Measurements from ENCODE around the gene SNX10. TPM values are rescaled to one million over a fixed set of nuclear protein-coding genes. Genes with fewer than 3 reads are reported as not detected.

The SNX10 gene
- polyA plus RNA-seq, 1 experiment: not detected

DNA sequence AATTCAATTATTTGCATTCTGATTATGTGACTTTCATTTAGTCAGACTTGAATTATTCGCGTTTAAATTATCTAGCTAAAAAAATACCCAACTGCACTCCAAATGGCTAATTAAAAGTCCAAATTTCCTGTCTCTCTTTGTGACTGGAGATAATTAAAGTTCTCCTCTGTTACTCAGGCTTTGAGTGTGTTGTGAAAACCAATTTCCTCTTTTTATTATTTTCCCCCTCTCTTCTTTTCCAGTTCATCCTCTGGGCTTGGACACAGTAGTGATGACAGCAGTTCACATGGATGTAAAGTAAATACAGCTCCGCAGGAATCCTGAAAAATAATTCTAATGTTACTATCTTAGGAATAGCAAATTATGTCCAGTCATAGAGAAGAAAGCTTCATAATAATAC, 80.6 kb downstream of the SNX10 start:
- CTCF ChIA-PET: interaction anchor here (0.5 to 8.2 kb wide), 12 partner anchors 10 to 807 kb away, joined by 3 to 179 read pairs (median 6); partner anchors contain the start of gene HOXA5
- DNase-seq (ENCODE audit: low read depth, low spot score): no peak
- H3K9me3 ChIP-seq (ENCODE audit: control insufficient read depth, insufficient read depth, low read length): peaks cover 3% of the 10 kb centered on the region; the same call in 1 of the 2 replicates
- TF ChIP-seq CTCF (IDR thresholded peaks at IDR 0.05; ENCODE audit: low read depth, low read length): no peak
- H3K4me3 ChIP-seq (ENCODE audit: low read depth, low read length): no peak overlapping the region
- peaks cover 24% of the 10 kb centered on the region for H3K27me3 ChIP-seq (ENCODE audit: control insufficient read depth, insufficient read depth, low read length)
- H3K27ac ChIP-seq (ENCODE audit: low read depth, low read length): no peak overlapping the region
- POLR2A ChIA-PET: no interaction called here

GRCh38 chr7:26372704-26373103, 81.0 kb downstream of the SNX10 start:
- H3K27ac ChIP-seq (ENCODE audit: low read depth, low read length): no peak overlapping the region
- peaks cover 3% of the 10 kb centered on the region; the same call in 1 of the 2 replicates for H3K9me3 ChIP-seq (ENCODE audit: control insufficient read depth, insufficient read depth, low read length)
- no peak for TF ChIP-seq CTCF (IDR thresholded peaks at IDR 0.05; ENCODE audit: low read depth, low read length)
- no peak for DNase-seq (ENCODE audit: low read depth, low spot score)
- CTCF ChIA-PET: interaction anchor here (0.7 to 8.2 kb wide), 11 partner anchors 9 to 807 kb away, joined by 3 to 179 read pairs (median 7); partner anchors contain the start of gene HOXA5
- H3K4me3 ChIP-seq (ENCODE audit: low read depth, low read length): no peak overlapping the region
- peaks cover 24% of the 10 kb centered on the region for H3K27me3 ChIP-seq (ENCODE audit: control insufficient read depth, insufficient read depth, low read length)
- POLR2A ChIA-PET: no interaction called here

DNA sequence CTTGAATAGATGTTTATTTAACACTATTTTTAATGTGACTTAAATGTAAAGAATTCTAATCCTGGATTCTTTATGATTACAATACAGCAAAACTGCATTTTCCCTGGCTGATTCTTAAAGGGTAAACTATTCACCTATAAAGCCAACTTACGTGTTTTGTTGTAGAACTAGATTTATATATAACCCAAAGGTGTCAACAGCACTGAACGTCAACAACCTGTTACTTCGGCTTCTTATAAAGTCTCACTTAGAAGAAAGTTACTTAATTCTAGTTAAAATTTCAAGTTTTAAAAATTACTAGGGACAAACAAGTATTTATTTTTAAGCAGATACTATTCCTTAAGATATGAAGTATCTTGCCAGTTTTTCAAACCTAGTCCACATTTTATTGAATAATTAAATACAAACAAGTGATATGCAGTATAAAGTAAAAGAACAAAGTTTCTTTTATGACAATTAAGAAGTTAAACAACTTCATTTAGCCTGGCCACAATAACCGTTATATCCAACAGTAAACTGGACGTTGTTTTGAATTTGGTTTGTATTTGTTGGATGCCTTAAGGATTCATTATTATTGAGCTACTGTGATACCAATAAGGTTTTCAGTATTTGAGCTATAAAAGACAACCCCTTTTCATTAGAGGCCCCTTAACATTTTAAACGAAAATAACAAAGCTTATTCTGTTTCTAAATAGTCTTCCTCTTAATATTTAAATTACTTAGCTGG, 83.1 kb downstream of the SNX10 start:
- Histone ChIP-seq H3K27me3 (ENCODE audit: control insufficient read depth, insufficient read depth, low read length) (peaks cover 32% of the 10 kb centered on the region), H3K4me3 (ENCODE audit: low read depth, low read length) (no peak overlapping the region), H3K9me3 (ENCODE audit: control insufficient read depth, insufficient read depth, low read length) (peaks cover 3% of the 10 kb centered on the region; the same call in 1 of the 2 replicates), H3K27ac (ENCODE audit: low read depth, low read length) (no peak overlapping the region)
- CTCF ChIA-PET: interaction anchor here (0.6 to 8.2 kb wide), 10 partner anchors 10 to 984 kb away, joined by 3 to 179 read pairs (median 5); no protein-coding TSS in a partner anchor
- POLR2A ChIA-PET: no interaction called here
- DNase-seq (ENCODE audit: low read depth, low spot score): no peak
- no peak for TF ChIP-seq CTCF (IDR thresholded peaks at IDR 0.05; ENCODE audit: low read depth, low read length)

GRCh38 chr7:26375726-26376174, 84.1 kb downstream of the SNX10 start:
- H3K27ac ChIP-seq (ENCODE audit: low read depth, low read length): no peak overlapping the region
- POLR2A ChIA-PET: no interaction called here
- no peak for DNase-seq (ENCODE audit: low read depth, low spot score)
- H3K4me3 ChIP-seq (ENCODE audit: low read depth, low read length): no peak overlapping the region
- TF ChIP-seq CTCF (IDR thresholded peaks at IDR 0.05; ENCODE audit: low read depth, low read length): no peak
- peaks cover 3% of the 10 kb centered on the region; the same call in 1 of the 2 replicates for H3K9me3 ChIP-seq (ENCODE audit: control insufficient read depth, insufficient read depth, low read length)
- peaks cover 32% of the 10 kb centered on the region for H3K27me3 ChIP-seq (ENCODE audit: control insufficient read depth, insufficient read depth, low read length)
- CTCF ChIA-PET: interaction anchor here (0.6 to 8.2 kb wide), 9 partner anchors 11 to 985 kb away, joined by 3 to 179 read pairs (median 4); no protein-coding TSS in a partner anchor
